LNCAP (cell line): Measurements from ENCODE around the gene CNTNAP2.

Experiments
- CTCF ChIP-seq: fragments of 450-650 bp; IDR thresholded peaks from 2 replicates; pipeline ENCODE4 v1.5.1; 2017; ENCODE audit warnings: mild to moderate bottlenecking

CNTNAP2 gene

DNA sequence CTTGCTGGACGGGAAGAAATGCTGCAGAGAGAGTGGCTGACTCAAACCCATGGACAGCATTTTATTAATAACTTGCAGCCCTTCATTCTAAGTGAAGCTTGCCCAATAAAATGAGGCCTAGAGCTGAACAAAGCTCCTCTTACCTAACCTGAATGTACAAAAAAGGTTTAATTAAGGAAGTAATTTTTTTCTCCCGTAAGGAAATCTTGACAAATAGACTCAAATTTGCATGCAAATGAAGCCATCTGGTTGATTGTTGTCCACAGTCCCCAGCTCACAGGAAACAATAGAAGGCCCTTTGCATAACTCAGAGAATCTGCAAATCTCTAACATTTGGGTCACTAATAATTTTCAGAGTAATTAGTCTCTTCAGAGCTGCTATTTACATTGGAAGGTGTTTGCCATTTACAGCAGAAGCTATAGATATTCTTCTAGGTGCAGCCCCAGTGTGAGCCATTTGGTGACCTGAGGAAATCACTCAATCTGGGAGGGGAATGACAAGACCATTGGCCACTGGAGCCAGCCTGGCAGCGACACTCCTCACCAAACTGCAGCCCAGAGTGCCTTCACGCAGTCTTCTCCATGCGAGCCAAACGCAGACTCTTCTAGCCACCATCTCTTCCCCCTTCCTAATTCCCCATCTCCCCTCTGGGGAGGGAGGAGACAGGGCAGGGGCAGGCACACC is 1991.0 kb downstream of the CNTNAP2 start:
- no peak for TF ChIP-seq CTCF

- TF ChIP-seq CTCF: no peak
Measured at GRCh38 chr7:148108381-148108780, 1991.8 kb downstream of the CNTNAP2 start.

GRCh38 chr7:148110097-148110868 is 1993.7 kb downstream of the CNTNAP2 start:
- peak; percentile 51 for TF ChIP-seq CTCF

- no peak for TF ChIP-seq CTCF
Measured at GRCh38 chr7:148114804-148115203, 1998.2 kb downstream of the CNTNAP2 start.

DNA sequence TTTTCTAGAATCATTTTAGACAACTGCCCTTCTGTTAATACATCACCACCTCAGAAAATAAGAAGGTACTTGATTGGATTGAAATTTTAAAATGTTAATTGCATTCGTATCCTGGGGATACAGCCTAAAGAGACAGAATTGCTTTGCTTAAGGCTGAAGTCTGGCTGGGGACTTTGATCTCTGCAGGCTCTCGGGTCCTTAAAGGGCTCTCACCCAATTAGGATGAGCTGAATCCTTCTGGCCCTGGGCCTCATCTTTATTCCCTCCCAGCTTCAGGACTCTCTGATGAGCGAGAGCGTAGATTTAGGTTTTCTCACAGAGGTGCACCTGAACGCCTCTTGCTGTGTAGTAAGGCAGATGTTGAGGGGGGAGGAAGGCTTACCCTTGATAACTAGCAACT is 1998.7 kb downstream of the CNTNAP2 start:
- no peak for TF ChIP-seq CTCF

DNA sequence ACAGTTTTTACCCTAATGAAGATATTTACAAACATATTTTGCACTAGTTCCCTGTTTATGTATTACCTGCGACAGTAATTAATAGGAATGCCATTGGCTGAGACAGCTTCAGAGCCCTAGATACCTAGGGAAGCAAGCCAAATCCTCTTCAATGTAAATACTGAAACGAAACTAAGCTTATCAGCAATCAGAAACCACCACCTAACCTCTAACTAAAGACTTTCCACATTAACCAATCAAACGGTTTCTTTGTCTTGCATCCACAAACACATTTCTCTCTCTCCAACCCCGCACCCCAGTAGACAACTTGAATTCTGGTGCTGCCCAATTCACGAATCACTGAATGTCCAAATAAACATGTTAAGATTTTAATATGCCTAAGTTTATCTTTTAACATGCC is 1999.6 kb downstream of the CNTNAP2 start:
- TF ChIP-seq CTCF: no peak

- no peak for TF ChIP-seq CTCF
Measured at GRCh38 chr7:148116829-148117403, 2000.3 kb downstream of the CNTNAP2 start.
